PC-9 (cell line): ENCODE data around the gene EZR.

Experiments
- EZH2 ChIP-seq: fragments of 200-600 bp; sonication (generic); IDR thresholded peaks from 2 replicates; pipeline ENCODE4 v1.8.0; 2017; ENCODE audit warnings: antibody characterized with exemption, low read depth
- TF ChIP-seq, protein P1 (sequence below): fragments of 200-600 bp; sonication (generic); conservative IDR thresholded peaks from 2 replicates; pipeline ENCODE4 v1.6.1; 2017; ENCODE audit warnings: mixed run types, antibody characterized with exemption, mild to moderate bottlenecking, moderate library complexity

- TF ChIP-seq, protein P1, sequence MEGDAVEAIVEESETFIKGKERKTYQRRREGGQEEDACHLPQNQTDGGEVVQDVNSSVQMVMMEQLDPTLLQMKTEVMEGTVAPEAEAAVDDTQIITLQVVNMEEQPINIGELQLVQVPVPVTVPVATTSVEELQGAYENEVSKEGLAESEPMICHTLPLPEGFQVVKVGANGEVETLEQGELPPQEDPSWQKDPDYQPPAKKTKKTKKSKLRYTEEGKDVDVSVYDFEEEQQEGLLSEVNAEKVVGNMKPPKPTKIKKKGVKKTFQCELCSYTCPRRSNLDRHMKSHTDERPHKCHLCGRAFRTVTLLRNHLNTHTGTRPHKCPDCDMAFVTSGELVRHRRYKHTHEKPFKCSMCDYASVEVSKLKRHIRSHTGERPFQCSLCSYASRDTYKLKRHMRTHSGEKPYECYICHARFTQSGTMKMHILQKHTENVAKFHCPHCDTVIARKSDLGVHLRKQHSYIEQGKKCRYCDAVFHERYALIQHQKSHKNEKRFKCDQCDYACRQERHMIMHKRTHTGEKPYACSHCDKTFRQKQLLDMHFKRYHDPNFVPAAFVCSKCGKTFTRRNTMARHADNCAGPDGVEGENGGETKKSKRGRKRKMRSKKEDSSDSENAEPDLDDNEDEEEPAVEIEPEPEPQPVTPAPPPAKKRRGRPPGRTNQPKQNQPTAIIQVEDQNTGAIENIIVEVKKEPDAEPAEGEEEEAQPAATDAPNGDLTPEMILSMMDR = no peak
- TF ChIP-seq EZH2 = no peak
Observed at GRCh38 chr6:158781692-158782373, 37.3 kb downstream of the EZR start.
